Measurements from ENCODE around the gene TMEM161B. TPM values are rescaled to one million over a fixed set of nuclear protein-coding genes. Genes with fewer than 3 reads are reported as not detected.
"Not testable (repeated sequence)": the region's sequence is repeated elsewhere in the genome, so short reads cannot be mapped to it uniquely, and the experiment has no call there.

Gene TMEM161B
- total RNA-seq, 1 donor from 2014 or later, result 21.1 TPM

- H3K9me3 Mint-ChIP-seq (ENCODE audit: low read depth), result no peaks in the 10 kb centered on the region
- no peak overlapping the region for H3K27ac Mint-ChIP-seq
- peaks cover 8% of the 10 kb centered on the region for H3K4me1 Mint-ChIP-seq (ENCODE audit: low read depth)
- DNase-seq (ENCODE audit: low spot score, unreplicated experiment), result no peak
- H3K36me3 Mint-ChIP-seq (ENCODE audit: insufficient read depth), result peaks cover 16% of the 10 kb centered on the region
- TF ChIP-seq, protein P1, sequence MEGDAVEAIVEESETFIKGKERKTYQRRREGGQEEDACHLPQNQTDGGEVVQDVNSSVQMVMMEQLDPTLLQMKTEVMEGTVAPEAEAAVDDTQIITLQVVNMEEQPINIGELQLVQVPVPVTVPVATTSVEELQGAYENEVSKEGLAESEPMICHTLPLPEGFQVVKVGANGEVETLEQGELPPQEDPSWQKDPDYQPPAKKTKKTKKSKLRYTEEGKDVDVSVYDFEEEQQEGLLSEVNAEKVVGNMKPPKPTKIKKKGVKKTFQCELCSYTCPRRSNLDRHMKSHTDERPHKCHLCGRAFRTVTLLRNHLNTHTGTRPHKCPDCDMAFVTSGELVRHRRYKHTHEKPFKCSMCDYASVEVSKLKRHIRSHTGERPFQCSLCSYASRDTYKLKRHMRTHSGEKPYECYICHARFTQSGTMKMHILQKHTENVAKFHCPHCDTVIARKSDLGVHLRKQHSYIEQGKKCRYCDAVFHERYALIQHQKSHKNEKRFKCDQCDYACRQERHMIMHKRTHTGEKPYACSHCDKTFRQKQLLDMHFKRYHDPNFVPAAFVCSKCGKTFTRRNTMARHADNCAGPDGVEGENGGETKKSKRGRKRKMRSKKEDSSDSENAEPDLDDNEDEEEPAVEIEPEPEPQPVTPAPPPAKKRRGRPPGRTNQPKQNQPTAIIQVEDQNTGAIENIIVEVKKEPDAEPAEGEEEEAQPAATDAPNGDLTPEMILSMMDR (IDR thresholded peaks at IDR 0.05; ENCODE audit: unreplicated experiment), result no peak
- H3K27me3 Mint-ChIP-seq, result no peaks in the 10 kb centered on the region
- H3K4me3 Mint-ChIP-seq (ENCODE audit: low read depth), result no peak overlapping the region
Observed at GRCh38 chr5:88207575-88207974, 61.1 kb downstream of the TMEM161B start.

GRCh38 chr5:88203981-88204750 lies 64.5 kb downstream of the TMEM161B start:
- no peak for DNase-seq (ENCODE audit: low spot score, unreplicated experiment)
- TF ChIP-seq, protein P1 (IDR thresholded peaks at IDR 0.05; ENCODE audit: unreplicated experiment), result no peak
- Mint-ChIP-seq H3K36me3 (ENCODE audit: insufficient read depth) (peaks cover 12% of the 10 kb centered on the region), H3K27ac (peak overlapping the region; percentile 57), H3K9me3 (ENCODE audit: low read depth) (no peaks in the 10 kb centered on the region), H3K4me3 (ENCODE audit: low read depth) (no peak overlapping the region), H3K4me1 (ENCODE audit: low read depth) (peaks cover 8% of the 10 kb centered on the region), H3K27me3 (no peaks in the 10 kb centered on the region)

DNA sequence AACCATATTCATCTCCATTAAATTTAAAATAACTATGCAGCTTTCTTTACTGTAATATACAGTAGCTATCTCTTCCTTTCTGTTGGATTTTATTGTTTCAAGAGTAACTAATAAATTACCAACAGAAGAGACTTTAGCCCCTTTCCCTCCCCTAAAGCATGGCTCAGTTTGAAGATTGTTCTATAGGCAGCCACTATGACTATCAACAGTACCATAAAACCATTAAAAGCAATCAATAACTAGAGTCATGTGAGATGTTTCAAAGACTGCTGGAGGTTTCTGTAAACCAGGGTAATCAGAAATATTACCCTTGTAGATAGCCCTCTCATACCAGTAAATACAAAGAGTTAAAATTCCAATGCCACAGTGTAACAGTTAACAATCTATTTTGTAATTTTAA lies 73.0 kb downstream of the TMEM161B start:
- DNase-seq (ENCODE audit: low spot score, unreplicated experiment), result no peak
- Mint-ChIP-seq H3K4me3 (ENCODE audit: low read depth) (no peak overlapping the region), H3K36me3 (ENCODE audit: insufficient read depth) (peaks cover 23% of the 10 kb centered on the region), H3K4me1 (ENCODE audit: low read depth) (peaks cover 4% of the 10 kb centered on the region), H3K27me3 (no peaks in the 10 kb centered on the region), H3K27ac (peak overlapping the region; percentile 56), H3K9me3 (ENCODE audit: low read depth) (peaks cover 13% of the 10 kb centered on the region)
- TF ChIP-seq, protein P1 (IDR thresholded peaks at IDR 0.05; ENCODE audit: unreplicated experiment), result no peak

GRCh38 chr5:88193896-88194295 lies 74.7 kb downstream of the TMEM161B start:
- Mint-ChIP-seq H3K27ac (no peak overlapping the region), H3K9me3 (ENCODE audit: low read depth) (peaks cover 21% of the 10 kb centered on the region), H3K27me3 (no peaks in the 10 kb centered on the region), H3K4me1 (ENCODE audit: low read depth) (peaks cover 4% of the 10 kb centered on the region), H3K4me3 (ENCODE audit: low read depth) (no peak overlapping the region), H3K36me3 (ENCODE audit: insufficient read depth) (peaks cover 32% of the 10 kb centered on the region)
- TF ChIP-seq, protein P1 (IDR thresholded peaks at IDR 0.05; ENCODE audit: unreplicated experiment), result no peak
- no peak for DNase-seq (ENCODE audit: low spot score, unreplicated experiment)

GRCh38 chr5:88190106-88190834 lies 78.4 kb downstream of the TMEM161B start:
- no peaks in the 10 kb centered on the region for H3K27me3 Mint-ChIP-seq
- H3K4me3 Mint-ChIP-seq (ENCODE audit: low read depth), result no peak overlapping the region
- peaks cover 34% of the 10 kb centered on the region for H3K9me3 Mint-ChIP-seq (ENCODE audit: low read depth)
- H3K4me1 Mint-ChIP-seq (ENCODE audit: low read depth), result no peaks in the 10 kb centered on the region
- H3K27ac Mint-ChIP-seq, result no peak overlapping the region
- no peak for DNase-seq (ENCODE audit: low spot score, unreplicated experiment)
- peaks cover 39% of the 10 kb centered on the region for H3K36me3 Mint-ChIP-seq (ENCODE audit: insufficient read depth)
- TF ChIP-seq, protein P1 (IDR thresholded peaks at IDR 0.05; ENCODE audit: unreplicated experiment), result no peak

- H3K36me3 Mint-ChIP-seq (ENCODE audit: insufficient read depth), result peaks cover 39% of the 10 kb centered on the region
- not testable (repeated sequence) for H3K4me3 Mint-ChIP-seq (ENCODE audit: low read depth); DNase-seq (ENCODE audit: low spot score, unreplicated experiment); H3K27ac Mint-ChIP-seq; H3K27me3 Mint-ChIP-seq; H3K4me1 Mint-ChIP-seq (ENCODE audit: low read depth)
- peaks cover 34% of the 10 kb centered on the region for H3K9me3 Mint-ChIP-seq (ENCODE audit: low read depth)
Observed at GRCh38 chr5:88189484-88189883, 79.2 kb downstream of the TMEM161B start.

All from progenitor cell of endocrine pancreas (in vitro differentiated cells).